K562 (cell line): ENCODE data around the gene C3orf52. TPM values are rescaled to one million over a fixed set of nuclear protein-coding genes. Genes with fewer than 3 reads are reported as not detected.

Source experiments
- ATAC-seq: fragments of 200-7000 bp; cut with Tn5 transposase; 3 replicates; pipeline ENCODE4 v1.9.1; 2020; ENCODE audit warnings: moderate library complexity
- BruUV-seq: library from RNA; stranded (reverse); fragments of 400-500 nt; replicated peaks from 2 replicates; lab custom pipeline; 2021; lab: Mats Ljungman, UMichigan
- CTCF ChIA-PET: fragments of 300-600 bp; formaldehyde crosslinking; extraction: SDS; loops from one replicate; lab custom pipeline; 2021; ENCODE audit warnings: low intra/inter-chr PET ratio; lab: Yijun Ruan, JAX
- POLR2A ChIA-PET: fragments of 300-600, 350-650 bp; sonication (Branson Sonifier 250); formaldehyde crosslinking; extraction: SDS; loops from one replicate; lab custom pipeline; 2021; ENCODE audit warnings: antibody characterized with exemption, inconsistent platforms; lab: Yijun Ruan, JAX
- DNase-seq, 4 experiments: peaks; one replicate each; pipeline versions ENCODE4 v3.0.0 to v3.0.0-alpha.2; 2011 to 2018; ENCODE audit warnings: low spot score in 3 of 4, mixed read lengths in 3 of 4; ENCODE audit errors: extremely low read depth in 1 of 4
- FAIRE-seq: peaks from 2 replicates; lab custom pipeline; 2011; peaks lifted over from hg19 to GRCh38; lab: Jason Lieb, UNC
- H2AFZ ChIP-seq: 2 replicates; pipeline ENCODE4 v1.6.0; 2011; ENCODE audit warnings: low read depth, low read length, control low read depth, inconsistent platforms
- H3K27ac ChIP-seq: fragments of 200-600 bp; 3 replicates; pipeline ENCODE4 v1.8.0; 2011; ENCODE audit warnings: low read depth, mild to moderate bottlenecking, control low read depth, inconsistent platforms, low read length, moderate library complexity, mixed read lengths; ENCODE audit errors: extremely low read depth
- H3K27me3 ChIP-seq, 2 experiments: fragments of 300-600 bp in 1 of 2; 2 replicates in 1 of 2; 3 replicates in 1 of 2; pipeline versions ENCODE4 v1.6.0 to v1.8.0; 2011; ENCODE audit warnings: inconsistent platforms in 2 of 2, low read length in 2 of 2, mild to moderate bottlenecking in 1 of 2, mixed read lengths in 1 of 2, moderate library complexity in 1 of 2; ENCODE audit not compliant: control insufficient read depth in 2 of 2, insufficient read depth in 2 of 2
- H3K36me3 ChIP-seq: fragments of 300-600 bp; 3 replicates; pipeline ENCODE4 v1.8.0; 2011; ENCODE audit warnings: mild to moderate bottlenecking, low read length, inconsistent platforms; ENCODE audit not compliant: control insufficient read depth, insufficient read depth
- H3K4me1 ChIP-seq, 2 experiments: fragments of 200-600 bp in 1 of 2; replicated peaks in 1 of 2; 2 replicates in 1 of 2; 3 replicates in 1 of 2; pipeline versions ENCODE4 v1.5.1 to v1.8.0; 2011; ENCODE audit warnings: inconsistent platforms in 2 of 2, low read length in 2 of 2, mild to moderate bottlenecking in 1 of 2, mixed read lengths in 1 of 2, moderate library complexity in 1 of 2; ENCODE audit not compliant: control insufficient read depth in 2 of 2, insufficient read depth in 2 of 2
- H3K4me2 ChIP-seq: 2 replicates; pipeline ENCODE4 v1.6.1; 2011; ENCODE audit warnings: low read length, control low read depth, inconsistent platforms, mixed read lengths; ENCODE audit not compliant: insufficient read depth
- H3K4me3 ChIP-seq: fragments of 200-600 bp; sonication (generic), shearing (Covaris generic); 2 replicates; pipeline ENCODE4 v1.5.1; 2016; ENCODE audit warnings: control low read depth, inconsistent platforms
- H3K79me2 ChIP-seq: fragments of 200-600 bp; 3 replicates; pipeline ENCODE4 v1.8.0; 2011; ENCODE audit warnings: low read length, inconsistent platforms; ENCODE audit not compliant: control insufficient read depth, insufficient read depth
- H3K9ac ChIP-seq, 2 experiments: 2 replicates each; pipeline versions ENCODE4 v1.6.0 to v1.6.1; 2011; ENCODE audit warnings: low read depth in 2 of 2, low read length in 2 of 2, control low read depth in 1 of 2, inconsistent platforms in 1 of 2, mild to moderate bottlenecking in 1 of 2, mixed read lengths in 1 of 2; ENCODE audit not compliant: insufficient read depth in 1 of 2
- H3K9me1 ChIP-seq: one replicate; pipeline ENCODE4 v1.6.0; 2011; ENCODE audit warnings: inconsistent platforms, mild to moderate bottlenecking, low read length, moderate library complexity; ENCODE audit not compliant: control insufficient read depth, insufficient read depth
- H3K9me3 ChIP-seq: replicated peaks from 2 replicates; pipeline ENCODE4 v1.5.1; 2011; ENCODE audit warnings: low read depth, low read length, inconsistent platforms; ENCODE audit not compliant: control insufficient read depth, insufficient read depth
- H4K20me1 ChIP-seq: replicated peaks from 2 replicates; pipeline ENCODE4 v1.6.1; 2011; ENCODE audit warnings: low read length, inconsistent platforms, mixed read lengths; ENCODE audit not compliant: control insufficient read depth, insufficient read depth
- BHLHE40 ChIP-seq: IDR thresholded peaks from 2 replicates; pipeline ENCODE4 v1.6.1; 2011; ENCODE audit warnings: low read length, improper control_type of control experiment
- CBX5 ChIP-seq: IDR thresholded peaks from 2 replicates; pipeline ENCODE4 v1.6.1; 2014; ENCODE audit warnings: low read depth, borderline replicate concordance
- EP300 ChIP-seq: IDR thresholded peaks from 2 replicates; pipeline ENCODE4 v1.6.1; 2012; ENCODE audit warnings: low read length, improper control_type of control experiment
- EWSR1 ChIP-seq: fragments of 450-650 bp; IDR thresholded peaks from 2 replicates; pipeline ENCODE4 v1.6.1; 2018; ENCODE audit warnings: borderline replicate concordance, mild to moderate bottlenecking, low read depth, moderate library complexity; ENCODE audit not compliant: partially characterized antibody
- FUS ChIP-seq: fragments of 200-400 bp; formaldehyde crosslinking; optimal IDR thresholded peaks from 2 replicates; pipeline ENCODE3; 2017; ENCODE audit warnings: low read depth, low read length
- GTF2E2 ChIP-seq: fragments of 200-800 bp; sonication (Bioruptor generic); IDR thresholded peaks from 2 replicates; pipeline ENCODE4 v1.6.1; 2016; ENCODE audit warnings: missing genetic modification characterization, missing compliant biosample characterization
- RBM25 ChIP-seq: fragments of 200-400 bp; formaldehyde crosslinking; IDR thresholded peaks from 2 replicates; pipeline ENCODE4 v1.6.1; 2018; ENCODE audit warnings: low read length, low read depth, moderate library complexity; ENCODE audit not compliant: severe bottlenecking
- TEAD1 ChIP-seq, 2 experiments: fragments of 450-650 bp in 1 of 2; sonication (generic) in 1 of 2; formaldehyde crosslinking; IDR thresholded peaks; 2 replicates each; pipeline versions ENCODE4 v1.4.0 to v1.8.0; 2020 to 2022; ENCODE audit warnings: mild to moderate bottlenecking in 2 of 2, missing genetic modification reagents in 1 of 2
- YY1 ChIP-seq, 3 experiments: IDR thresholded peaks; 2 replicates each; pipeline ENCODE4 v1.6.1; 2011; ENCODE audit warnings: low read length in 2 of 3, mild to moderate bottlenecking in 2 of 3, moderate library complexity in 2 of 3, borderline replicate concordance in 1 of 3, control low read depth in 1 of 3, low read depth in 1 of 3; ENCODE audit not compliant: insufficient read depth in 3 of 3, insufficient replicate concordance in 2 of 3, control insufficient read depth in 1 of 3, insufficient read length in 1 of 3; ENCODE audit errors: extremely low read depth in 1 of 3
- ZNF133 ChIP-seq: fragments of 250-450 bp; sonication (Bioruptor Pico); IDR thresholded peaks from 2 replicates; pipeline ENCODE4 v1.4.0; 2020; ENCODE audit warnings: mild to moderate bottlenecking
- ZNF282 ChIP-seq: sonication (generic); formaldehyde crosslinking; IDR thresholded peaks from 2 replicates; pipeline ENCODE4 v1.8.1; 2023; ENCODE audit warnings: missing genetic modification reagents
- ZNF830 ChIP-seq: fragments of 250-450 bp; sonication (Bioruptor Pico); IDR thresholded peaks from 2 replicates; pipeline ENCODE4 v1.5.0; 2021; ENCODE audit warnings: mild to moderate bottlenecking
- in situ Hi-C: fragments of 300-500 bp; cut with MboI; formaldehyde crosslinking; loops from 4 replicates; pipeline ENCODE4 v1.15.0; 2018; ENCODE audit warnings: inconsistent platforms, mixed read lengths
- intact Hi-C: fragments of 100-400 bp; cut with micrococcal nuclease; formaldehyde crosslinking; loops from 2 replicates; pipeline ENCODE4 v1.14.2; 2022
- polyA plus RNA-seq, 8 experiments: library from polyadenylated mRNA; depleted of rRNA in 4 of 8; stranded (reverse) in 5 of 8; unstranded in 3 of 8; fragments of >200 nt; fragmentation: Nextera tagmentation in 2 of 8; fragmentation: Illumina TruSeq in 1 of 8; extraction: Ambion mirVana in 2 of 8; extraction: Trizol in 1 of 8; gene quantifications; 2 replicates each; pipeline versions ENCODE4 v1.2.1 to v1.2.3, GENCODE V29; 2011 to 2014; ENCODE audit warnings: inconsistent platforms in 1 of 8, missing spikeins in 1 of 8
- total RNA-seq, 7 experiments: library from RNA; depleted of rRNA in 6 of 7; stranded (reverse); fragments of >200 nt in 6 of 7; fragmentation: Illumina TruSeq in 2 of 7; extraction: Trizol in 2 of 7; gene quantifications; 2 replicates each; pipeline versions ENCODE4 v1.2.1 to v1.2.3, GENCODE V29; 2011 to 2021; ENCODE audit warnings: low replicate concordance in 1 of 7
- TF ChIP-seq, protein P1 (sequence below): fragments of 450-650 bp; IDR thresholded peaks from 2 replicates; pipeline ENCODE4 v1.6.1; 2017; ENCODE audit warnings: mild to moderate bottlenecking, moderate library complexity
- TF ChIP-seq, protein P2 (sequence below), 2 experiments: IDR thresholded peaks; 2 replicates each; pipeline ENCODE4 v1.6.1; 2011; ENCODE audit warnings: borderline replicate concordance in 1 of 2, control low read depth in 1 of 2, low read depth in 1 of 2, low read length in 1 of 2, mild to moderate bottlenecking in 1 of 2, mixed read lengths in 1 of 2, moderate library complexity in 1 of 2; ENCODE audit not compliant: insufficient read depth in 1 of 2, insufficient read length in 1 of 2, poor library complexity in 1 of 2, severe bottlenecking in 1 of 2; ENCODE audit errors: extremely low read depth in 1 of 2
- TF ChIP-seq, protein P3 (sequence below): IDR thresholded peaks from 2 replicates; pipeline ENCODE4 v1.6.1; 2016; ENCODE audit warnings: missing genetic modification characterization, missing compliant biosample characterization

The C3orf52 gene
- total and polyA plus RNA-seq, 9 of the 15 experiments (the other 6 are each of a cell fraction or from before 2014, with no cell fraction given): 2.8 to 6.1 (median 3.8) TPM

GRCh38 chr3:112092496-112093179 is 6.4 kb downstream of the C3orf52 start (continued):
- TF ChIP-seq YY1 (IDR thresholded peaks at IDR 0.05; ENCODE audit: borderline replicate concordance in 1 of 3, control insufficient read depth in 1 of 3, extremely low read depth in 1 of 3, insufficient read depth in 3 of 3, insufficient read length in 1 of 3, insufficient replicate concordance in 2 of 3, low read depth in 1 of 3, low read length in 2 of 3) (no peak), EP300 (no peak), GTF2E2 (no peak)
- TF ChIP-seq, protein P1, sequence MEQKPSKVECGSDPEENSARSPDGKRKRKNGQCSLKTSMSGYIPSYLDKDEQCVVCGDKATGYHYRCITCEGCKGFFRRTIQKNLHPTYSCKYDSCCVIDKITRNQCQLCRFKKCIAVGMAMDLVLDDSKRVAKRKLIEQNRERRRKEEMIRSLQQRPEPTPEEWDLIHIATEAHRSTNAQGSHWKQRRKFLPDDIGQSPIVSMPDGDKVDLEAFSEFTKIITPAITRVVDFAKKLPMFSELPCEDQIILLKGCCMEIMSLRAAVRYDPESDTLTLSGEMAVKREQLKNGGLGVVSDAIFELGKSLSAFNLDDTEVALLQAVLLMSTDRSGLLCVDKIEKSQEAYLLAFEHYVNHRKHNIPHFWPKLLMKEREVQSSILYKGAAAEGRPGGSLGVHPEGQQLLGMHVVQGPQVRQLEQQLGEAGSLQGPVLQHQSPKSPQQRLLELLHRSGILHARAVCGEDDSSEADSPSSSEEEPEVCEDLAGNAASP: no peak

GRCh38 chr3:112093180-112093522 is 7.0 kb downstream of the C3orf52 start:
- ChIA-PET CTCF (no interaction called here), POLR2A (no interaction called here)
- H3K4me3 ChIP-seq: no peak overlapping the region
- no peak for DNase-seq
- in situ Hi-C loops (no loop called here), intact Hi-C loops (no loop called here)
- FAIRE-seq: no peak
- H3K36me3 ChIP-seq: no peaks in the 10 kb centered on the region
- H3K4me1 ChIP-seq: peaks cover 0 to 5% of the 10 kb centered on the region in 2 experiments; a peak in 1 of 5 replicates
- no peaks in the 10 kb centered on the region for H3K27me3 ChIP-seq
- BruUV-seq: no TSS peak
- H3K9ac ChIP-seq: no peak overlapping the region
- H3K79me2 ChIP-seq: no peaks in the 10 kb centered on the region
- no peaks in the 10 kb centered on the region for H3K9me1 ChIP-seq
- no peak overlapping the region for H2AFZ ChIP-seq
- H3K9me3 ChIP-seq: no peaks in the 10 kb centered on the region
- H4K20me1 ChIP-seq: no peaks in the 10 kb centered on the region
- TF ChIP-seq CBX5 (no peak), FUS (no peak), TEAD1 (CRISPR knock-in tag; IDR thresholded peaks at IDR 0.05) (no peak), ZNF133 (no peak), RBM25 (no peak), ZNF282 (no peak), EWSR1 (no peak), BHLHE40 (no peak), ZNF830 (no peak)
- TF ChIP-seq, protein P2, sequence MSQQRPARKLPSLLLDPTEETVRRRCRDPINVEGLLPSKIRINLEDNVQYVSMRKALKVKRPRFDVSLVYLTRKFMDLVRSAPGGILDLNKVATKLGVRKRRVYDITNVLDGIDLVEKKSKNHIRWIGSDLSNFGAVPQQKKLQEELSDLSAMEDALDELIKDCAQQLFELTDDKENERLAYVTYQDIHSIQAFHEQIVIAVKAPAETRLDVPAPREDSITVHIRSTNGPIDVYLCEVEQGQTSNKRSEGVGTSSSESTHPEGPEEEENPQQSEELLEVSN (IDR thresholded peaks at IDR 0.05; ENCODE audit: borderline replicate concordance in 1 of 2, extremely low read depth in 1 of 2, insufficient read depth in 1 of 2, insufficient read length in 1 of 2, low read depth in 1 of 2, low read length in 1 of 2, poor library complexity in 1 of 2, severe bottlenecking in 1 of 2): no peak
- TF ChIP-seq, protein P3, sequence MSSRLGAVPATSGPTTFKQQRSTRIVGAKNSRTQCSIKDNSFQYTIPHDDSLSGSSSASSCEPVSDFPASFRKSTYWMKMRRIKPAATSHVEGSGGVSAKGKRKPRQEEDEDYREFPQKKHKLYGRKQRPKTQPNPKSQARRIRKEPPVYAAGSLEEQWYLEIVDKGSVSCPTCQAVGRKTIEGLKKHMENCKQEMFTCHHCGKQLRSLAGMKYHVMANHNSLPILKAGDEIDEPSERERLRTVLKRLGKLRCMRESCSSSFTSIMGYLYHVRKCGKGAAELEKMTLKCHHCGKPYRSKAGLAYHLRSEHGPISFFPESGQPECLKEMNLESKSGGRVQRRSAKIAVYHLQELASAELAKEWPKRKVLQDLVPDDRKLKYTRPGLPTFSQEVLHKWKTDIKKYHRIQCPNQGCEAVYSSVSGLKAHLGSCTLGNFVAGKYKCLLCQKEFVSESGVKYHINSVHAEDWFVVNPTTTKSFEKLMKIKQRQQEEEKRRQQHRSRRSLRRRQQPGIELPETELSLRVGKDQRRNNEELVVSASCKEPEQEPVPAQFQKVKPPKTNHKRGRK (tag): no peak
- H3K27ac ChIP-seq: no peak overlapping the region
- H3K4me2 ChIP-seq: no peak overlapping the region
- ATAC-seq: no peak
